ENCODE measurements around the gene ZBP1.

DNA sequence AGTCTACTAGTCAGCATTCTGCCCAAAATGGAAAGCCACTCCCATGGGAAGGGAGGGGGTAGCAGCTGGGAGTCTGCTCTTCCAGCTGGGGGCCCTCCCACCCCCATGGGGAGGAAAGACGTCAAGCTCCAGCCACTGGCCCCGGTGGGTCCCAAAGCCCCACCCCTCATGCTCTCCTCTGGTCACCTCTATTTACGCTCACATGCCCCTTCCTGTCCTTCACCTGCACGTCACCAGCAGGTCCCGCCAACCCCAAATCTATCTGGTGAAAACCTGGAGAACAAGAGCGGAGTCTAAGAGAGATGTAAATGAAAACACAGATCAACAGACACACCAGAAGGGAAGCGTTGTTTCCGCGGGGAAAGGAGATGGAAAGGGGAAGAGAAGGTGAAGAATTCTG lies 30.0 kb upstream of the ZBP1 start:
- TF ChIP-seq, protein P1, sequence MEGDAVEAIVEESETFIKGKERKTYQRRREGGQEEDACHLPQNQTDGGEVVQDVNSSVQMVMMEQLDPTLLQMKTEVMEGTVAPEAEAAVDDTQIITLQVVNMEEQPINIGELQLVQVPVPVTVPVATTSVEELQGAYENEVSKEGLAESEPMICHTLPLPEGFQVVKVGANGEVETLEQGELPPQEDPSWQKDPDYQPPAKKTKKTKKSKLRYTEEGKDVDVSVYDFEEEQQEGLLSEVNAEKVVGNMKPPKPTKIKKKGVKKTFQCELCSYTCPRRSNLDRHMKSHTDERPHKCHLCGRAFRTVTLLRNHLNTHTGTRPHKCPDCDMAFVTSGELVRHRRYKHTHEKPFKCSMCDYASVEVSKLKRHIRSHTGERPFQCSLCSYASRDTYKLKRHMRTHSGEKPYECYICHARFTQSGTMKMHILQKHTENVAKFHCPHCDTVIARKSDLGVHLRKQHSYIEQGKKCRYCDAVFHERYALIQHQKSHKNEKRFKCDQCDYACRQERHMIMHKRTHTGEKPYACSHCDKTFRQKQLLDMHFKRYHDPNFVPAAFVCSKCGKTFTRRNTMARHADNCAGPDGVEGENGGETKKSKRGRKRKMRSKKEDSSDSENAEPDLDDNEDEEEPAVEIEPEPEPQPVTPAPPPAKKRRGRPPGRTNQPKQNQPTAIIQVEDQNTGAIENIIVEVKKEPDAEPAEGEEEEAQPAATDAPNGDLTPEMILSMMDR (IDR thresholded peaks at IDR 0.05): no peak
- TF ChIP-seq POLR2A (IDR thresholded peaks at IDR 0.05): no peak
